ENCODE results near the gene FAM114A2.
"Not testable (repeated sequence)": the region's sequence is repeated elsewhere in the genome, so short reads cannot be mapped to it uniquely, and the experiment has no call there.

FAM114A2 gene

DNA sequence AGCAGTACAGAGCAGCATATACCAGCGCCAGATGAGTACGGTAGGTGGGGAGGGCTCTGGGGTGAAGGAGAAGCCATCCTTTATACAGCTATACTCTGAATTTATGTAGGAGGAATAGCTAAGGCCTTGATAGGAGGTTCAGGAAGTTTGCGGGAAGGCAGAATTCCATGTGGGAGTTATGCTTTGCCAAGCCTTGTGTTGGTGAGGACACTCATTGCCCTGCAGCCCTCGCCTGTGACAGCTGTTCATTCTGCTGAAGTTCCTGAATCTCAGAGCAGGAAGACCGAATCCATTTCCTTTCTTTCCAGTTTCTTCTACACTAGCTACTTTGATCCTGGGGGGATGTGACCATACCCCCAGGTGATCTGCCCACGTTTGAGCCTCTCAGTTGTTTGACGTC lies 7.8 kb upstream of the FAM114A2 start:
- no peak for DNase-seq

DNA sequence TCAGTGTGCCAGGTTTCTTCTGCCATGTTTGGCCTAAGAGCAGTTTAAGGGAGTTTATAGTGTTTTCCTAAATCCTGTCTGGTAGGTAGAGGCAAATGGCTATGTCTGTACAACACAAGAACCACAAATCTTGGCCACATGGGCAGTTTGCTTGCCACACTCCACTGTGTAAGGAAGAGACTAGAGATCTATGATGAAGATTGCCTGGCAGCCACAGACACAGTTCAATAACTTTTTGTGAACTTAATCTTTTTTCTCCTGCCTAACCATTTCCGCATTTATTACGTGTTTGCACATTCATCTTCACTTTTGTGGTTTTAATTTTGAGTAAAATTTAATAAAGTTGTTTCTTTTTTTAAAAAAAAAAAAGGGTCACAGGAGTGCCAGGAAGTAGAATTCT lies 5.9 kb upstream of the FAM114A2 start:
- DNase-seq = no peak

GRCh38 chr5:154044099-154044498 lies 5.4 kb upstream of the FAM114A2 start:
- DNase-seq = no peak

DNA sequence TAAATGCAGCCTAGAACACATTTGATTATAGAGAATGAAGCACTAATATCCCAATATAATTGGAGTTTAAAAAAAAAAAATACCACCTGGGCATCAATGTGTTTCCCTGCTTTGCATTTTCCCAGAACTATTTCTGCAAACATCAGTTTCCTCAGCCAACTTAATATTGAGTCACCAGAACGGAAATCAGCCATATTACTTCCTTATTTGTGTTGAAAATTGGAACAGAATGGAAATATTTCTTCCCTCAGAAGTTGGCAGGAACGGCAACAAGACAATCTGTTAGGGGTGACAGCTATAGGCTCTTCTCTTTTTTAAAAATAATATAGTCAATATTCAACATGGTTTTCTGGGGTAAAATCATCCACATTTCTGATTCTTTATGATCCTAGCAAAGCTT lies 4.1 kb upstream of the FAM114A2 start:
- DNase-seq = no peak

- no peak for DNase-seq
These were observed 734 bp upstream of the FAM114A2 start for GRCh38 chr5:154039458-154039829.

DNA sequence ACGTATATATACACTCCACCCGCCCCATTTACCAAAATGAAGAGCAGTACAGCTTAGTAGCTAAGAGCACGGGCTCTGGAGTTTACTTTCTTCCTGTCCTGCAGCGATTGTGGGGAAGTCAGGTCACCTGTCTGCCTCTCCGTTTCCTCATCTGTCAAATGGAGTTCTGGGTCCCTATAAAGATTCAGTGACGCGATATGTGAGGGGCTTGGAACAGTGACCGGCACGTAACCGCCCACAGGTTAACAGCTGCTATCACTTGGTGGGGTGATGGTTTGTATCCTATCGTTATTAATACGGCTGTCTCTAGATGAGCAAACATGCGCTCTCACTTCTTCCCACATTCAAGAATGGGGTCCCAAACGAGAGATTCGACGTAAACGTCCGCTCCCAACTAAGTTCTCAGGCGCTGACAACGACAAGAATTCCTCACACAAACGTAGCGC lies 426 bp downstream of the FAM114A2 start:
- DNase-seq = no peak

DNA sequence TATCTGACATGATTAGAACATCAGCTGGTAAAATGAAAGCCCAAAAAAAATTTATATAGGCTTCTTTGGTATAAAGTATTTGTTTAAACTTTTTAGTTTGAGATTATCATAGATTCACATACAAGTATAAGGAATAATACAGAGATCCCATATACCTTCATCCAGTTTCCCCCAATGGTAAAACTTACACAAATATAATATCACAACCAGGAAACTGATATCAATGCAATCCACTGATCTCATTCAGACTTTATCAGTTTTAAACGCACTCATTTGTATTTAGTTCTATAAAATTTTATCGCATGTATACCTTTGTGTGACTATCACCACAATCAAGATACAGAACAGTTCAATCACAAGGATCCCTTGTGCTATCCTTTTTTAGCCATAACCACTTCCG lies 3.8 kb downstream of the FAM114A2 start:
- no peak for DNase-seq

DNA sequence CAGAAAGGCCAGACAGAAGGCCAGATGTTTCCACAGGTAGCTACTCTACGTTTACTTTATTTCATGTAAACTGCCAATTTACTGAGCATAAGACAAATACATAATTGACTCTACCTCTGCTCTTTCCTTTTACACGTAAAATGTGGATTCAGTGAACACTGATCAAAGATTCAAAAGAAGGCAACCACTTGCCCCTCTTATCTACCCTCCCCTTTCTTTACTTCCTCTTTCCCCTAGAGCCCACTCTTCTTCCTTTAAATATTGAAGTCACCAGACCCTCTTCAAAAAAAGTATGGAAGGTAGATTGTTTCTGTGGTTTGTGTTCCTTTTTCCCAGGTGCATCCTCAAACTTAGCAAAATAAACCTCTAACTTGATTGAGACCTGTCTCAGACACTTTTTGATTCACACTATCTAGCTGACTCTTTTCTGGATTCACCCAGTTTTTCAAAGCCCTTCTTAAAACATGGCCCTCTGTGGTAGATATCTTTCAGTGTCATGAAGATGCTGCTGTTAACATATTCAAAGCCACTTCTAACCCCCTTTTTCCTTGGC lies 6.7 kb downstream of the FAM114A2 start:
- no peak for DNase-seq

- DNase-seq = no peak
These were observed 12.8 kb downstream of the FAM114A2 start for GRCh38 chr5:154025951-154026350.

- DNase-seq = not testable (repeated sequence)
These were observed 19.8 kb downstream of the FAM114A2 start for GRCh38 chr5:154018919-154019318.

DNA sequence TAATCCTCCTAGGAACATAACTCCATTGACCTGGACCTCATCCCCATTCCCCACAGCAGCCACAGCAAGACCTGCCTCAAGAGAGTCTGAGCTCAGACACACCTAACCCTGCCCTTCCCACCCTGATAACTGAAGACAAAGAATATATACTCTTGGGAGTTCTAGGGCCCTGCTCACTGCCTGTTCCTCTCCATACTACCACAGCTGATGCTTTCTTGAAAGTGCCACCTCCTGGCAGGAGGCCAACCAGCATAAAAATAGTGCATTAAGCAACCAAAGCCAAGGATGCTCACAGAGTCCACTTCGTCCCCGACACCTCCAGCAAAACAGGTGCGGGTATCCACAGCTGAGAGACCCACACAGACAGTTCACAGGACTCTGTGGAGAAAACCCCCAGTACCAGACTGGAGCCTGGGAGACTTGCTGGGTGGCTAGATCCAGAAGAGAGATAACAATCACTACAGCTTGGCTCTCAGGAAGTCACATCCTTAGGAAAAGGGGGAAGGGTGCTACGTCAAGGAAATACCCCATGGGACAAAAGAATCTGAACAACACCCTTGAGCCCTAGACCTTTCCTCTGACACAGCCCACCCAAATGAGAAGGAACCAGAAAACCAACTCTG lies 23.5 kb downstream of the FAM114A2 start:
- no peak for DNase-seq

DNA sequence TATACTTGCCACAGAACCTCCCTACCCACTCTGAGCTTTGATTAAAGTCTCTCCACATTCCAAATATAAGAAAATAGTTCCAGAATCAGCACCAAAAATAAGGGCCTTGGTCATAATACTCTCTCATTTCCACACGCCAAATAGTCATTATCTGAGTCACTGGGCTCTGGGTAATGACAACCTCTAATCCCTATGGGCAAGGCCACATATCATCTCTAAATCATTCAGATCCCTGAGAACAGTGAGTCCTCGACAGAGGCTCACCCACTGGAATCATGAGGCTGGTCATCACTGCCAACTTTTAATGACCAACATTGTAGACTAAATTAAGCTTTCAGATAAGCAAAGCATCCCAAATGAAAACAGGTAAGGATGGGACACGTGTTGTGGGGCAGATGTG lies 28.1 kb downstream of the FAM114A2 start:
- DNase-seq = no peak

DNA sequence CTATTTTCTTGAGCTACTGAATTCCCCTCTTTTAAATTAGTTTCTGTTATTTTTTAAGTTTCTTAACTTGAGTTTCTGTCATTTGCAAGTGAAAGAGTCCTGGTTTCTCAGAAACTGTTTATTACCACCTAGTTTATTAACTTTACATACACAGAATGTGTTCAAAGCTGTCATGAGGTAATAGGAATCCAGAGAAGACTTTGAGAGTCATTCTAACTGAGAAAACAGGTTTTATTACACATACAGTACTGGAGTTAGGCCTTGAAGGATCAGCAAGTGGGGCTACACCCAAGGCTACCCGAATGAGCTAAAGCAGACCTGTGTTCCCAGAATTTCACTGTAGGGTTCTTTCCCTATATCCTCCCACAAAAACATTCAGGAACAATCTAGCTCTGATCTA lies 33.1 kb downstream of the FAM114A2 start:
- DNase-seq = no peak

GRCh38 chr5:154002511-154003020 lies 36.1 kb downstream of the FAM114A2 start:
- DNase-seq = no peak

DNA sequence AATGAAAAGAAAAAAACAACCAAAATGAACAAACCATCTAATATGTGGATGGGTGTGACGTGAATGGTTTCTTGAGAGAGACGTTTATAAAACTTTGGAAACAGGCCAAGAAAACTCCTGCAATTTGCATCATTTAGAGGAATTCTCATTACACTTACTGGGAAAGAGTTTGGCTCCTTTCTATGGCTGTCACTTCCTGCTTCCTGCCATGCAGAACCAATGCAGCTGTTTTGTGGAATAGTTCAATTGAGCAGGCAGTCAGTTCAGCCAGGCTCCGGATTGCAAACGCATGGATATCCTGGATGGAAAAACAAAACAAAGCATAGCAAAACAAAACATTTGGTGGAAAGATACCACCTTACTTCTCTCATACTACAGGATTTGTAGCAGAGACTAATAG lies 36.6 kb downstream of the FAM114A2 start:
- peak; percentile 17 for DNase-seq

DNA sequence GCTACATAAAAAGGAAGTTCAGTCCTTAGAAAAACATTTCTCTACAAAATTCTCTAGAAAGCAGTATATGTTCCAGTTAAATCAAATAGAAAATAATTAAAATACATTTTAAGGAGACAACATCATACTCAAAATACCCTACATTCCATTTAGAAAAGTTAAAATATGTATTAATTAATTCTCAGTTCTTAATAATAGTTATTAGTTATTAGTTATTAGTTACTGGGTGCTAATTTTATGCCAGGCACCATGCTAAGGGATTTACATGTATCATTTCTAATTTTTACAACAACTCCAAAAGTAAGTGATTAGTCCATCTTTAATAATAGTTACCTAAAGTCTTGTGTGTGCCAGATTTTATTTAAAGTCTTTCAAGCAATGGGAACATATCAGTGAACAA lies 38.0 kb downstream of the FAM114A2 start:
- DNase-seq = no peak

DNA sequence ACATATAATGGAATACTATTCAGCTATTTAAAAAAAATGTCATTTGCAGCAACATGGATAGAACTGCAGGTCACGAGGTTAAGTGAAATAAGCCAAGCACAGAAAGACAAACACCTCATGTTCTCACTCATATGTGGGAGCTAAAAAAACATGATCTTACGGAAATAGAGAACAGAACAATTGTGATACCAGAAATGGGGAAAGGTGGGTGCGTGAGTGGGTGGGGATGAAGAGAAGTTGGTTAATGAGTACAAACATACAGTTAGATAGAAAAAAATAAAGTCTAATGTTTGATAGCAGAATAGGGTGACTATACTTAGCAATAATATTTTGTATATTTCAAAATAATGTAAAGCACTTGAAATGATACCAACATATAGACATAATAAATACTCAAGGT lies 38.7 kb downstream of the FAM114A2 start:
- DNase-seq = no peak

- no peak for DNase-seq
These were observed 39.9 kb downstream of the FAM114A2 start for GRCh38 chr5:153998768-153999167.

GRCh38 chr5:153998010-153998409 lies 40.7 kb downstream of the FAM114A2 start:
- no peak for DNase-seq

GRCh38 chr5:153991168-153991567 lies 47.5 kb downstream of the FAM114A2 start:
- no peak for DNase-seq

- no peak for DNase-seq
These were observed 50.2 kb downstream of the FAM114A2 start for GRCh38 chr5:153988510-153988909.

- no peak for DNase-seq
These were observed 51.4 kb downstream of the FAM114A2 start for GRCh38 chr5:153987301-153987700.

DNA sequence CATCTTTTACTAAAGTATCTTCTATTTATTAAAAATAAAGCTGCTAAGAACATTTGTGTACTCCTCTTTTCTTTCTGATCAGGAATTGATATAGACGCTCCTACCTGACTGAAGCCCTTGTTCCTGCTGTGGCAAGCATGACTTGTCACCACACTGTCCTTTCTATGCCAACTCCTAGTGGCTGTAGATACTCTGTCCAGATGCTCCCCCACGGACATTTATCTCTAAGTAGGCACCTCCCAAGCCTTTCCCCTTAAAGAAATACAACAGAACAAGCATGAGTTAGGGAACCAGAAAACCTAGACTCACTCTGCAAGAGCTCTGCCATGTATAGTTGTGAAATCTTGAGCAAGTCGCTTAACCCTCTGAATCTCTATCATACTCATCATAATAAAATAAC lies 53.2 kb downstream of the FAM114A2 start:
- DNase-seq = no peak

DNA sequence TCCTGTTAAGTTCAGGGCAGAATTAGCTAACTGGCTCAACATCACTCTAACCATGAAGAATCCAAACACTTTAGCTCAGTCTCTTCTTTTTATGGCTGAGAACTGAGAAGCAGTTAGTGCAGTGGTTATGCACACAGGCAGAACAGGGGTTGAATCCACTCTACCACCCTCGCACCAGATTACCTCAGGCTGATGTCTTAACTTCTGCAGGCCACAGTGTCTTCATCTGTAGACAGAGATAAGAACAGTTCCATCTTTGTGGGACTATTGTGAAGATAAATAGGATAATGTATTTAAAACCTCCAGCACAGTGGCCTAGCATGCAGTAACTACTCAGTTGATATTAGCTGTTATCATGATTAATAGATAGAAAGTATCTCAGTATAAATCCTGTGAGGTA lies 54.8 kb downstream of the FAM114A2 start:
- DNase-seq = no peak
